Ishikawa (cell line): ENCODE results near the gene CLDN6.

Source experiments
- CEBPB ChIP-seq: IDR thresholded peaks from 2 replicates; pipeline ENCODE4 v1.6.1; 2012
- CREB1 ChIP-seq: IDR thresholded peaks from 2 replicates; pipeline ENCODE4 v1.6.1; 2012; ENCODE audit warnings: low read depth
- EGR1 ChIP-seq: IDR thresholded peaks from 2 replicates; pipeline ENCODE4 v1.6.1; 2012
- EP300 ChIP-seq: IDR thresholded peaks from 2 replicates; pipeline ENCODE4 v1.6.1; 2012; ENCODE audit warnings: borderline replicate concordance
- FOXM1 ChIP-seq: IDR thresholded peaks from 2 replicates; pipeline ENCODE4 v1.6.1; 2012; ENCODE audit warnings: low read depth, borderline replicate concordance
- MAX ChIP-seq: IDR thresholded peaks from 2 replicates; pipeline ENCODE4 v1.6.1; 2012
- NFIC ChIP-seq: IDR thresholded peaks from 2 replicates; pipeline ENCODE4 v1.6.1; 2012
- RAD21 ChIP-seq: IDR thresholded peaks from 2 replicates; pipeline ENCODE4 v1.6.1; 2012; ENCODE audit warnings: low read depth
- REST ChIP-seq: IDR thresholded peaks from 2 replicates; pipeline ENCODE4 v1.6.1; 2012; ENCODE audit warnings: low read depth, mild to moderate bottlenecking
- TAF1 ChIP-seq: IDR thresholded peaks from 2 replicates; pipeline ENCODE4 v1.6.1; 2012; ENCODE audit warnings: low read depth, mild to moderate bottlenecking
- TCF12 ChIP-seq: IDR thresholded peaks from 2 replicates; pipeline ENCODE4 v1.6.1; 2012; ENCODE audit warnings: low read depth
- TEAD4 ChIP-seq: IDR thresholded peaks from 2 replicates; pipeline ENCODE4 v1.6.1; 2012
- USF1 ChIP-seq: IDR thresholded peaks from 2 replicates; pipeline ENCODE4 v1.6.1; 2012
- YY1 ChIP-seq: IDR thresholded peaks from 2 replicates; pipeline ENCODE4 v1.6.1; 2012; ENCODE audit warnings: low read depth
- ZBTB7A ChIP-seq: IDR thresholded peaks from 2 replicates; pipeline ENCODE4 v1.6.1; 2012; ENCODE audit warnings: low read depth

Gene CLDN6

GRCh38 chr16:3058139-3059030 is 40.4 kb upstream of the CLDN6 start:
- TF ChIP-seq YY1 (no peak), TCF12 (no peak), FOXM1 (no peak), EGR1 (no peak), TAF1 (no peak), MAX (no peak), TEAD4 (no peak), RAD21 (no peak), EP300 (no peak), ZBTB7A (no peak; the same call in 1 of the 2 replicates), CEBPB (no peak)

GRCh38 chr16:3057181-3058138 is 39.5 kb upstream of the CLDN6 start:
- TF ChIP-seq CREB1, result no peak
- TF ChIP-seq NFIC, result no peak
- TF ChIP-seq TEAD4, result no peak
- no peak for TF ChIP-seq FOXM1
- no peak for TF ChIP-seq CEBPB
- no peak for TF ChIP-seq TAF1
- TF ChIP-seq EP300, result no peak
- TF ChIP-seq REST, result no peak
- no peak for TF ChIP-seq EGR1

GRCh38 chr16:3056336-3057180 is 38.6 kb upstream of the CLDN6 start:
- TF ChIP-seq MAX (no peak), ZBTB7A (no peak), REST (no peak), EP300 (no peak), TCF12 (no peak), CREB1 (no peak), NFIC (no peak), YY1 (no peak), TAF1 (no peak), CEBPB (no peak), USF1 (no peak), EGR1 (no peak), RAD21 (no peak), FOXM1 (no peak), TEAD4 (no peak)

- TF ChIP-seq NFIC (no peak), TCF12 (no peak), TAF1 (no peak), EGR1 (no peak), CEBPB (no peak), CREB1 (no peak), FOXM1 (no peak), YY1 (no peak), RAD21 (no peak), REST (no peak), EP300 (no peak), USF1 (no peak), MAX (no peak), TEAD4 (no peak), ZBTB7A (no peak)
Measured at GRCh38 chr16:3054965-3055733, 37.2 kb upstream of the CLDN6 start.
